WTC11 (cell line): ENCODE measurements around the gene RAD50. TPM values are rescaled to one million over a fixed set of nuclear protein-coding genes. Genes with fewer than 3 reads are reported as not detected.
"Not testable (repeated sequence)": the region's sequence is repeated elsewhere in the genome, so short reads cannot be mapped to it uniquely, and the experiment has no call there.

Source experiments
- ATAC-seq: fragments of 200-7000 bp; cut with Tn5 transposase; 2 replicates; pipeline ENCODE4 v1.10.0; 2021; ENCODE audit warnings: mild to moderate bottlenecking, moderate library complexity
- CTCF ChIA-PET: fragments of 300-600 bp; sonication (Branson Sonifier 250); formaldehyde crosslinking; loops from one replicate; lab custom pipeline; 2021; ENCODE audit warnings: antibody characterized with exemption; lab: Charles Lee
- POLR2A ChIA-PET: fragments of 350-600 bp; sonication (Branson Sonifier 250); formaldehyde crosslinking; loops from one replicate; lab custom pipeline; 2021; ENCODE audit warnings: antibody characterized with exemption; lab: Charles Lee
- DNase-seq: peaks from one replicate; pipeline ENCODE4 v3.0.0; 2021; ENCODE audit warnings: low spot score
- H3K27ac Mint-ChIP-seq: 2 replicates; pipeline ENCODE4 v1.8.0; 2021; ENCODE audit warnings: mixed read lengths
- H3K27me3 Mint-ChIP-seq: 2 replicates; pipeline ENCODE4 v1.8.0; 2021; ENCODE audit warnings: low read depth, mild to moderate bottlenecking, moderate library complexity, mixed read lengths
- H3K36me3 Mint-ChIP-seq: 2 replicates; pipeline ENCODE4 v1.8.0; 2021; ENCODE audit warnings: mixed read lengths
- H3K4me1 Mint-ChIP-seq: 2 replicates; pipeline ENCODE4 v1.8.0; 2022; ENCODE audit warnings: mixed read lengths
- H3K4me3 Mint-ChIP-seq: 2 replicates; pipeline ENCODE4 v1.8.0; 2021; ENCODE audit warnings: mild to moderate bottlenecking, moderate library complexity, mixed read lengths
- H3K9me3 Mint-ChIP-seq: 2 replicates; pipeline ENCODE4 v1.8.0; 2021; ENCODE audit warnings: mixed read lengths
- ATF6 ChIP-seq: sonication (generic); formaldehyde crosslinking; IDR thresholded peaks from 2 replicates; pipeline ENCODE4 v1.8.1; 2023; ENCODE audit warnings: mild to moderate bottlenecking, missing genetic modification reagents
- CBFB ChIP-seq: sonication (generic); formaldehyde crosslinking; IDR thresholded peaks from 2 replicates; pipeline ENCODE4 v1.8.1; 2022; ENCODE audit warnings: mild to moderate bottlenecking, low read depth, missing genetic modification reagents
- FOXK1 ChIP-seq: sonication (generic); formaldehyde crosslinking; IDR thresholded peaks from 2 replicates; pipeline ENCODE4 v1.8.0; 2022; ENCODE audit warnings: mild to moderate bottlenecking, moderate library complexity, missing genetic modification reagents
- GABPB1 ChIP-seq: sonication (generic); formaldehyde crosslinking; IDR thresholded peaks from 2 replicates; pipeline ENCODE4 v1.8.1; 2023; ENCODE audit warnings: mild to moderate bottlenecking, missing genetic modification reagents
- HMGA2 ChIP-seq: fragments of 250-450 bp; sonication (Bioruptor Pico); IDR thresholded peaks from 2 replicates; pipeline ENCODE4 v1.4.0; 2021; ENCODE audit warnings: mild to moderate bottlenecking, moderate library complexity
- JAZF1 ChIP-seq: fragments of 250-450 bp; sonication (Bioruptor Pico); IDR thresholded peaks from 2 replicates; pipeline ENCODE4 v1.9.0; 2021; ENCODE audit warnings: moderate library complexity, mild to moderate bottlenecking, inconsistent platforms
- JUN ChIP-seq: sonication (generic); formaldehyde crosslinking; IDR thresholded peaks from 2 replicates; pipeline ENCODE4 v1.8.0; 2023; ENCODE audit warnings: mild to moderate bottlenecking, missing genetic modification reagents
- NR1H2 ChIP-seq: sonication (generic); formaldehyde crosslinking; IDR thresholded peaks from 2 replicates; pipeline ENCODE4 v1.9.0; 2021; ENCODE audit warnings: mild to moderate bottlenecking, moderate library complexity, missing genetic modification reagents
- OVOL2 ChIP-seq: fragments of 250-450 bp; sonication (Bioruptor Pico); IDR thresholded peaks from 2 replicates; pipeline ENCODE4 v1.9.0; 2021; ENCODE audit warnings: mild to moderate bottlenecking, borderline replicate concordance
- PRRX2 ChIP-seq: fragments of 250-450 bp; sonication (Bioruptor Pico); IDR thresholded peaks from 2 replicates; pipeline ENCODE4 v1.8.0; 2021; ENCODE audit warnings: mild to moderate bottlenecking
- RORB ChIP-seq: fragments of 250-450 bp; sonication (Bioruptor Pico); IDR thresholded peaks from 2 replicates; pipeline ENCODE4 v1.9.0; 2021; ENCODE audit warnings: mild to moderate bottlenecking
- SMAD4 ChIP-seq: sonication (generic); formaldehyde crosslinking; IDR thresholded peaks from 2 replicates; pipeline ENCODE4 v1.8.0; 2022; ENCODE audit warnings: mild to moderate bottlenecking, missing genetic modification reagents
- USF1 ChIP-seq: sonication (generic); formaldehyde crosslinking; IDR thresholded peaks from 2 replicates; pipeline ENCODE4 v1.8.0; 2022; ENCODE audit warnings: mild to moderate bottlenecking, missing genetic modification reagents
- ZBTB21 ChIP-seq: sonication (generic); formaldehyde crosslinking; IDR thresholded peaks from 2 replicates; pipeline ENCODE4 v1.8.1; 2023; ENCODE audit warnings: mild to moderate bottlenecking, missing genetic modification reagents, borderline replicate concordance
- ZNF219 ChIP-seq: sonication (generic); formaldehyde crosslinking; IDR thresholded peaks from 2 replicates; pipeline ENCODE4 v1.8.0; 2023; ENCODE audit warnings: missing genetic modification reagents, mild to moderate bottlenecking, borderline replicate concordance
- ZNF232 ChIP-seq: sonication (generic); formaldehyde crosslinking; IDR thresholded peaks from 2 replicates; pipeline ENCODE4 v1.8.0; 2022; ENCODE audit warnings: mild to moderate bottlenecking, missing genetic modification reagents
- ZNF423 ChIP-seq: fragments of 250-450 bp; sonication (Bioruptor Pico); IDR thresholded peaks from 2 replicates; pipeline ENCODE4 v2.1.2; 2022; ENCODE audit warnings: mild to moderate bottlenecking, moderate library complexity
- ZNF512 ChIP-seq: sonication (generic); formaldehyde crosslinking; IDR thresholded peaks from 2 replicates; pipeline ENCODE4 v1.8.1; 2022; ENCODE audit warnings: missing genetic modification reagents, borderline replicate concordance
- total RNA-seq: library from RNA; stranded (reverse); gene quantifications from 3 replicates; pipeline ENCODE4 v1.2.3, GENCODE V29; 2021
- TF ChIP-seq, protein P1 (sequence below): fragments of 250-450 bp; sonication (Bioruptor Pico); IDR thresholded peaks from 2 replicates; pipeline ENCODE4 v1.8.0; 2021; ENCODE audit warnings: mild to moderate bottlenecking
- TF ChIP-seq, protein P2 (sequence below): fragments of 250-450 bp; sonication (Bioruptor Pico); IDR thresholded peaks from 2 replicates; pipeline ENCODE4 v1.9.0; 2021; ENCODE audit warnings: moderate library complexity, mild to moderate bottlenecking, inconsistent platforms, borderline replicate concordance
- TF ChIP-seq, protein P3 (sequence below): sonication (generic); formaldehyde crosslinking; conservative IDR thresholded peaks from 2 replicates; pipeline ENCODE4 v1.8.1; 2023; ENCODE audit warnings: mild to moderate bottlenecking, low read depth, missing genetic modification reagents, moderate library complexity
- TF ChIP-seq, protein P4 (sequence below): sonication (generic); formaldehyde crosslinking; IDR thresholded peaks from 2 replicates; pipeline ENCODE4 v1.8.1; 2023; ENCODE audit warnings: mild to moderate bottlenecking, missing genetic modification reagents

Gene RAD50
- total RNA-seq, 1 experiment from 2014 or later: 31.1 TPM

- no peak for TF ChIP-seq ZNF232 (CRISPR knock-in tag)
- no peak for TF ChIP-seq NR1H2 (CRISPR knock-in tag)
- no peak for TF ChIP-seq USF1 (CRISPR knock-in tag)
- TF ChIP-seq, protein P1, sequence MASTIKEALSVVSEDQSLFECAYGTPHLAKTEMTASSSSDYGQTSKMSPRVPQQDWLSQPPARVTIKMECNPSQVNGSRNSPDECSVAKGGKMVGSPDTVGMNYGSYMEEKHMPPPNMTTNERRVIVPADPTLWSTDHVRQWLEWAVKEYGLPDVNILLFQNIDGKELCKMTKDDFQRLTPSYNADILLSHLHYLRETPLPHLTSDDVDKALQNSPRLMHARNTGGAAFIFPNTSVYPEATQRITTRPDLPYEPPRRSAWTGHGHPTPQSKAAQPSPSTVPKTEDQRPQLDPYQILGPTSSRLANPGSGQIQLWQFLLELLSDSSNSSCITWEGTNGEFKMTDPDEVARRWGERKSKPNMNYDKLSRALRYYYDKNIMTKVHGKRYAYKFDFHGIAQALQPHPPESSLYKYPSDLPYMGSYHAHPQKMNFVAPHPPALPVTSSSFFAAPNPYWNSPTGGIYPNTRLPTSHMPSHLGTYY: no peak
- no peak for TF ChIP-seq CBFB (CRISPR knock-in tag)
- TF ChIP-seq, protein P2, sequence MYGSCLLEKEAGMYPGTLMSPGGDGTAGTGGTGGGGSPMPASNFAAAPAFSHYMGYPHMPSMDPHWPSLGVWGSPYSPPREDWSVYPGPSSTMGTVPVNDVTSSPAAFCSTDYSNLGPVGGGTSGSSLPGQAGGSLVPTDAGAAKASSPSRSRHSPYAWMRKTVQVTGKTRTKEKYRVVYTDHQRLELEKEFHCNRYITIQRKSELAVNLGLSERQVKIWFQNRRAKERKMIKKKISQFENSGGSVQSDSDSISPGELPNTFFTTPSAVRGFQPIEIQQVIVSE (CRISPR knock-in tag): no peak
- no peak for TF ChIP-seq JAZF1 (CRISPR knock-in tag)
- H3K9me3 Mint-ChIP-seq: no peaks in the 10 kb centered on the region
- POLR2A ChIA-PET: no interaction called here
- no peaks in the 10 kb centered on the region for H3K4me1 Mint-ChIP-seq
- peaks cover 4% of the 10 kb centered on the region for H3K36me3 Mint-ChIP-seq
- no peak overlapping the region for H3K27ac Mint-ChIP-seq
- DNase-seq (no peak), ATAC-seq (no peak)
- CTCF ChIA-PET: interaction anchor here (0.9 kb wide), 1 partner anchor 86 kb away, joined by 3 read pairs; no protein-coding TSS in a partner anchor
- no peak overlapping the region for H3K4me3 Mint-ChIP-seq
- H3K27me3 Mint-ChIP-seq: no peaks in the 10 kb centered on the region
Measured at GRCh38 chr5:132629230-132629944, 72.6 kb downstream of the RAD50 start.

DNA sequence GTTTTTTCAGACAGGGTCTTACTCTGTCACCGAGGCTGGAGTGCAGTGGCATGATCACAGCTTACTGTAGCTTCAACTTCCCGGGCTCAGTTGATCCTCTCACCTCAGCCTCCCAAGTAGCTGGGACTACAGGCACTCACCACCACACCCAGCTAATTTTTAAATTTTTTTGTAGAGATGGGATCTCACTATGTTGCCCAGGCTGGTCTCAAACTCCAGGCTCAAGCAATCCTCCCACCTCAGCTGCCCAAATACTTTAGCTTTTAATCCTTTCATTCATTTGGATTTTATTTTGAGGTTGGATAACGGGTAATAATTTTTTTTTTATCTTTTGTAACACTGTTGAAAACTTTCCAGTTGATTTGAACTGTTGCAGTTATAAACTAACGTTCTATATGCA is 76.8 kb downstream of the RAD50 start:
- POLR2A ChIA-PET: interaction anchor here (0.5 kb wide), 1 partner anchor 75 kb away, joined by 6 read pairs; no protein-coding TSS in a partner anchor
- H3K4me1 Mint-ChIP-seq, H3K27ac Mint-ChIP-seq, H3K27me3 Mint-ChIP-seq, H3K9me3 Mint-ChIP-seq, DNase-seq, ATAC-seq, H3K4me3 Mint-ChIP-seq, CTCF ChIA-PET: not testable (repeated sequence)
- peaks cover 15% of the 10 kb centered on the region for H3K36me3 Mint-ChIP-seq

DNA sequence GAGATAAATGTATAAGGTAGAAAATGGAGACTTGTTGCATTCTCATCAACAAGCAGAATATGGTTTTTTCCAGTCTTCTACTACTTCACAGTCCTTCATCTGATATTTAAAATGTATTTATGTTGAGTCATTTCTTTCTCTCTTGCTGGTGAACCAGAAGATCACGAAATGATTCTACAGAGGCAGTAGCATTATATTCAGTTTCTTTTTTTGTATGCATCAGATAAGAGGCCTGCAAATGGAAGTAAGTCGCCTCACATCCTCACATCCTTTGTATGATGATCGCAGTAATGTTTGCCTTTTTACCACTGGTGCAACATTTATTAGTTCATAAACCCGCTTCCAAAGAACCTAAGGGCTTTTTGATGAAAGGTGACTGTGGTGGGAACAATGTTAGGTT is 79.1 kb downstream of the RAD50 start:
- Mint-ChIP-seq H3K27ac (no peak overlapping the region), H3K4me3 (no peak overlapping the region), H3K27me3 (no peaks in the 10 kb centered on the region), H3K9me3 (no peaks in the 10 kb centered on the region), H3K36me3 (peaks cover 20% of the 10 kb centered on the region), H3K4me1 (no peaks in the 10 kb centered on the region)
- DNase-seq (no peak), ATAC-seq (no peak)
- CTCF ChIA-PET: no interaction called here
- POLR2A ChIA-PET: no interaction called here
- TF ChIP-seq GABPB1 (CRISPR knock-in tag) (no peak), SMAD4 (no peak), JUN (CRISPR knock-in tag) (no peak), FOXK1 (CRISPR knock-in tag) (no peak), RORB (CRISPR knock-in tag) (no peak), ZBTB21 (no peak), PRRX2 (CRISPR knock-in tag) (no peak), ATF6 (CRISPR knock-in tag) (no peak), ZNF219 (CRISPR knock-in tag) (no peak), ZNF423 (CRISPR knock-in tag) (no peak), ZNF512 (CRISPR knock-in tag) (no peak), HMGA2 (no peak), OVOL2 (CRISPR knock-in tag) (no peak)
- TF ChIP-seq, protein P3, sequence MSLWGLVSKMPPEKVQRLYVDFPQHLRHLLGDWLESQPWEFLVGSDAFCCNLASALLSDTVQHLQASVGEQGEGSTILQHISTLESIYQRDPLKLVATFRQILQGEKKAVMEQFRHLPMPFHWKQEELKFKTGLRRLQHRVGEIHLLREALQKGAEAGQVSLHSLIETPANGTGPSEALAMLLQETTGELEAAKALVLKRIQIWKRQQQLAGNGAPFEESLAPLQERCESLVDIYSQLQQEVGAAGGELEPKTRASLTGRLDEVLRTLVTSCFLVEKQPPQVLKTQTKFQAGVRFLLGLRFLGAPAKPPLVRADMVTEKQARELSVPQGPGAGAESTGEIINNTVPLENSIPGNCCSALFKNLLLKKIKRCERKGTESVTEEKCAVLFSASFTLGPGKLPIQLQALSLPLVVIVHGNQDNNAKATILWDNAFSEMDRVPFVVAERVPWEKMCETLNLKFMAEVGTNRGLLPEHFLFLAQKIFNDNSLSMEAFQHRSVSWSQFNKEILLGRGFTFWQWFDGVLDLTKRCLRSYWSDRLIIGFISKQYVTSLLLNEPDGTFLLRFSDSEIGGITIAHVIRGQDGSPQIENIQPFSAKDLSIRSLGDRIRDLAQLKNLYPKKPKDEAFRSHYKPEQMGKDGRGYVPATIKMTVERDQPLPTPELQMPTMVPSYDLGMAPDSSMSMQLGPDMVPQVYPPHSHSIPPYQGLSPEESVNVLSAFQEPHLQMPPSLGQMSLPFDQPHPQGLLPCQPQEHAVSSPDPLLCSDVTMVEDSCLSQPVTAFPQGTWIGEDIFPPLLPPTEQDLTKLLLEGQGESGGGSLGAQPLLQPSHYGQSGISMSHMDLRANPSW (CRISPR knock-in tag): no peak
- TF ChIP-seq, protein P4, sequence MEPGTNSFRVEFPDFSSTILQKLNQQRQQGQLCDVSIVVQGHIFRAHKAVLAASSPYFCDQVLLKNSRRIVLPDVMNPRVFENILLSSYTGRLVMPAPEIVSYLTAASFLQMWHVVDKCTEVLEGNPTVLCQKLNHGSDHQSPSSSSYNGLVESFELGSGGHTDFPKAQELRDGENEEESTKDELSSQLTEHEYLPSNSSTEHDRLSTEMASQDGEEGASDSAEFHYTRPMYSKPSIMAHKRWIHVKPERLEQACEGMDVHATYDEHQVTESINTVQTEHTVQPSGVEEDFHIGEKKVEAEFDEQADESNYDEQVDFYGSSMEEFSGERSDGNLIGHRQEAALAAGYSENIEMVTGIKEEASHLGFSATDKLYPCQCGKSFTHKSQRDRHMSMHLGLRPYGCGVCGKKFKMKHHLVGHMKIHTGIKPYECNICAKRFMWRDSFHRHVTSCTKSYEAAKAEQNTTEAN: no peak
